Measurements from ENCODE around the gene CHD9.
"Not testable (repeated sequence)": the region's sequence is repeated elsewhere in the genome, so short reads cannot be mapped to it uniquely, and the experiment has no call there.

The CHD9 gene

GRCh38 chr16:53281859-53282258 lies 227.1 kb downstream of the CHD9 start:
- no peak for DNase-seq (ENCODE audit: low read depth in 2 of 2)

GRCh38 chr16:53282328-53282727 lies 227.5 kb downstream of the CHD9 start:
- no peak for DNase-seq (ENCODE audit: low read depth in 2 of 2)

- no peak for DNase-seq (ENCODE audit: low read depth in 2 of 2)
Measured at GRCh38 chr16:53282975-53283946, 228.5 kb downstream of the CHD9 start.

GRCh38 chr16:53285236-53285635 lies 230.4 kb downstream of the CHD9 start:
- no peak for DNase-seq (ENCODE audit: low read depth in 2 of 2)

- no peak for DNase-seq (ENCODE audit: low read depth in 2 of 2)
Measured at GRCh38 chr16:53290520-53290919, 235.7 kb downstream of the CHD9 start.

- DNase-seq (ENCODE audit: low read depth in 2 of 2) = no peak
Measured at GRCh38 chr16:53291757-53292392, 237.1 kb downstream of the CHD9 start.

GRCh38 chr16:53297477-53297876 lies 242.7 kb downstream of the CHD9 start:
- no peak for DNase-seq (ENCODE audit: low read depth in 2 of 2)

GRCh38 chr16:53304334-53304733 lies 249.5 kb downstream of the CHD9 start:
- no peak for DNase-seq (ENCODE audit: low read depth in 2 of 2)

- DNase-seq (ENCODE audit: low read depth in 2 of 2) = no peak
Measured at GRCh38 chr16:53305743-53306142, 251.0 kb downstream of the CHD9 start.

GRCh38 chr16:53309457-53309856 lies 254.7 kb downstream of the CHD9 start:
- DNase-seq (ENCODE audit: low read depth in 2 of 2) = no peak

- DNase-seq (ENCODE audit: low read depth in 2 of 2) = no peak
Measured at GRCh38 chr16:53320992-53321391, 266.2 kb downstream of the CHD9 start.

GRCh38 chr16:53323924-53324323 lies 269.1 kb downstream of the CHD9 start:
- DNase-seq (ENCODE audit: low read depth in 2 of 2) = no peak

- DNase-seq (ENCODE audit: low read depth in 2 of 2) = not testable (repeated sequence)
Measured at GRCh38 chr16:53330991-53331390, 276.2 kb downstream of the CHD9 start.

GRCh38 chr16:53334581-53334980 lies 279.8 kb downstream of the CHD9 start:
- no peak for DNase-seq (ENCODE audit: low read depth in 2 of 2)

GRCh38 chr16:53337294-53337693 lies 282.5 kb downstream of the CHD9 start:
- DNase-seq (ENCODE audit: low read depth in 2 of 2) = no peak

- DNase-seq (ENCODE audit: low read depth in 2 of 2) = no peak
Measured at GRCh38 chr16:53341792-53342191, 287.0 kb downstream of the CHD9 start.

GRCh38 chr16:53355064-53355463 lies 300.3 kb downstream of the CHD9 start:
- DNase-seq (ENCODE audit: low read depth in 2 of 2) = no peak

- DNase-seq (ENCODE audit: low read depth in 2 of 2) = no peak
Measured at GRCh38 chr16:53356478-53357207, 301.9 kb downstream of the CHD9 start.

- no peak for DNase-seq (ENCODE audit: low read depth in 2 of 2)
Measured at GRCh38 chr16:53357208-53357586, 302.4 kb downstream of the CHD9 start.

- no peak for DNase-seq (ENCODE audit: low read depth in 2 of 2)
Measured at GRCh38 chr16:53357955-53358354, 303.2 kb downstream of the CHD9 start.

GRCh38 chr16:53358884-53359283 lies 304.1 kb downstream of the CHD9 start:
- no peak for DNase-seq (ENCODE audit: low read depth in 2 of 2)

- no peak for DNase-seq (ENCODE audit: low read depth in 2 of 2)
Measured at GRCh38 chr16:53369921-53370320, 315.1 kb downstream of the CHD9 start.
